ENCODE measurements around the gene CD151. TPM values are rescaled to one million over a fixed set of nuclear protein-coding genes. Genes with fewer than 3 reads are reported as not detected.

The CD151 gene
- total and polyA plus RNA-seq, 2 experiments from 2014 or later, result 62.9 to 109 TPM

GRCh38 chr11:847876-848275 is 15.1 kb downstream of the CD151 start:
- no peak overlapping the region for H3K27ac ChIP-seq (ENCODE audit: low read depth)
- no peaks in the 10 kb centered on the region for H3K36me3 ChIP-seq (ENCODE audit: insufficient read depth)
- H3K79me2 ChIP-seq (replicated peaks; ENCODE audit: insufficient read depth), result 0 out of 2 replicates have a peak, but pooled peaks cover 3% of the 10 kb centered on the region
- ATAC-seq (no peak), DNase-seq (ENCODE audit: low spot score) (no peak)
- H3K36me3 Mint-ChIP-seq (ENCODE audit: low read depth), result no peaks in the 10 kb centered on the region
- H3K27me3 Mint-ChIP-seq (ENCODE audit: insufficient read depth, low read depth, poor library complexity), result peaks cover 20% of the 10 kb centered on the region
- H3K9me2 ChIP-seq (ENCODE audit: insufficient read depth), result no peaks in the 10 kb centered on the region
- H3F3A ChIP-seq (replicated peaks; ENCODE audit: low read depth), result 0 out of 2 replicates have a peak, but pooled peaks cover 5% of the 10 kb centered on the region
- no peak overlapping the region for H3K4me3 Mint-ChIP-seq
- no peaks in the 10 kb centered on the region for H3K9me3 Mint-ChIP-seq
- H3K4me1 Mint-ChIP-seq, result peaks cover 28% of the 10 kb centered on the region
- H3K4me3 ChIP-seq, result no peak overlapping the region
- no peak overlapping the region for H3K4me2 ChIP-seq
- H4K20me1 ChIP-seq (replicated peaks; ENCODE audit: insufficient read depth), result peaks cover 17% of the 10 kb centered on the region
- H2AFZ ChIP-seq, result no peak overlapping the region
- H3K27ac Mint-ChIP-seq, result no peak overlapping the region
- peaks cover 31% of the 10 kb centered on the region for H3K4me1 ChIP-seq (ENCODE audit: insufficient read depth)
- no peaks in the 10 kb centered on the region for H3K27me3 ChIP-seq (ENCODE audit: insufficient read depth)
- TF ChIP-seq EZH2phosphoT487 (IDR thresholded peaks at IDR 0.05; ENCODE audit: unreplicated experiment) (no peak), JUNB (IDR thresholded peaks at IDR 0.05; ENCODE audit: unreplicated experiment) (no peak), ZNF114 (CRISPR knock-in tag; IDR thresholded peaks at IDR 0.05) (no peak), ZNF331 (CRISPR knock-in tag; IDR thresholded peaks at IDR 0.05; ENCODE audit: low read depth) (no peak), ZNF462 (CRISPR knock-in tag; IDR thresholded peaks at IDR 0.05) (no peak), REST (IDR thresholded peaks at IDR 0.05; ENCODE audit: unreplicated experiment) (no peak), POLR2AphosphoS5 (IDR thresholded peaks at IDR 0.05; ENCODE audit: low read depth) (no peak), ETS1 (IDR thresholded peaks at IDR 0.05) (no peak), STAT1 (IDR thresholded peaks at IDR 0.05; ENCODE audit: unreplicated experiment) (no peak), CREB1 (CRISPR knock-in tag; IDR thresholded peaks at IDR 0.05; ENCODE audit: low read depth) (no peak), NANOG (IDR thresholded peaks at IDR 0.05; ENCODE audit: borderline replicate concordance) (no peak), EZH2 (IDR thresholded peaks at IDR 0.05; ENCODE audit: low read depth, unreplicated experiment) (no peak), CTCF (conservative IDR thresholded peaks at IDR 0.05; ENCODE audit: low read depth in 2 of 2) (no peak)
